CD4-positive, alpha-beta memory T cell (primary cell): ENCODE data around the gene RHOH. TPM values are rescaled to one million over a fixed set of nuclear protein-coding genes. Genes with fewer than 3 reads are reported as not detected.
A peak's percentile ranks its signal among the peaks of the same experiment; 100 is the strongest.

Experiments
- CTCF ChIA-PET: fragments of 350-600 bp; sonication (Branson Sonifier 250); formaldehyde crosslinking; loops from one replicate; lab custom pipeline; 2021; ENCODE audit warnings: inconsistent platforms; ENCODE audit not compliant: partially characterized antibody; lab: Charles Lee
- POLR2A ChIA-PET: fragments of 350-600 bp; sonication (Branson Sonifier 250); formaldehyde crosslinking; loops from one replicate; lab custom pipeline; 2021; ENCODE audit not compliant: partially characterized antibody; lab: Charles Lee
- DNase-seq, 5 donors: peaks; one replicate each; pipeline versions ENCODE4 v3.0.0 to v3.0.0-alpha.2; 2020 to 2022; ENCODE audit warnings: mixed read lengths in 1 of 5
- H3K27ac ChIP-seq: one replicate; pipeline ENCODE4 v1.7.0; 2013; ENCODE audit warnings: low read depth, low read length
- H3K27me3 ChIP-seq: 2 replicates; pipeline ENCODE4 v1.7.0; 2013; ENCODE audit warnings: mild to moderate bottlenecking, low read length, moderate library complexity; ENCODE audit not compliant: insufficient read depth
- H3K36me3 ChIP-seq: 2 replicates; pipeline ENCODE4 v1.7.0; 2013; ENCODE audit warnings: mild to moderate bottlenecking, low read length, moderate library complexity; ENCODE audit not compliant: insufficient read depth
- H3K4me1 ChIP-seq: 2 replicates; pipeline ENCODE4 v1.7.0; 2013; ENCODE audit warnings: mild to moderate bottlenecking, low read length, moderate library complexity; ENCODE audit not compliant: insufficient read depth
- H3K4me3 ChIP-seq, 2 donors: one replicate each; pipeline ENCODE4 v1.7.0; 2013; ENCODE audit warnings: low read length in 2 of 2, mild to moderate bottlenecking in 1 of 2
- H3K9me3 ChIP-seq, 2 donors: one replicate each; pipeline ENCODE4 v1.7.0; 2013; ENCODE audit warnings: low read length in 2 of 2, control low read depth in 1 of 2; ENCODE audit not compliant: control insufficient read depth in 1 of 2
- H3K27ac Mint-ChIP-seq, 7 donors: one replicate each; pipeline ENCODE4 v1.8.0; 2020 to 2021; ENCODE audit warnings: mixed read lengths in 7 of 7, mild to moderate bottlenecking in 6 of 7, inconsistent platforms in 3 of 7, moderate library complexity in 3 of 7
- H3K27me3 Mint-ChIP-seq, 2 donors: one replicate each; pipeline ENCODE4 v1.8.0; 2020 to 2021; ENCODE audit warnings: mixed read lengths in 2 of 2
- H3K36me3 Mint-ChIP-seq, 2 donors: one replicate each; pipeline ENCODE4 v1.8.0; 2020 to 2021; ENCODE audit warnings: mixed read lengths in 2 of 2, inconsistent platforms in 1 of 2, mild to moderate bottlenecking in 1 of 2
- H3K4me1 Mint-ChIP-seq, 4 donors: one replicate each; pipeline ENCODE4 v1.8.0; 2020 to 2021; ENCODE audit warnings: mixed read lengths in 4 of 4, mild to moderate bottlenecking in 1 of 4
- H3K4me3 Mint-ChIP-seq, 8 donors: one replicate each; pipeline ENCODE4 v1.8.0; 2020 to 2021; ENCODE audit warnings: mixed read lengths in 8 of 8, mild to moderate bottlenecking in 7 of 8, moderate library complexity in 6 of 8, inconsistent platforms in 3 of 8
- H3K9me3 Mint-ChIP-seq, 8 donors: one replicate each; pipeline ENCODE4 v1.8.0; 2020 to 2021; ENCODE audit warnings: mixed read lengths in 8 of 8, mild to moderate bottlenecking in 5 of 8, inconsistent platforms in 3 of 8, moderate library complexity in 1 of 8
- intact Hi-C: fragments of 100-400 bp; cut with micrococcal nuclease; formaldehyde crosslinking; loops from one replicate; pipeline ENCODE4 v1.15.1; 2023
- polyA plus RNA-seq, 2 donors: library from polyadenylated mRNA; unstranded; fragments of 300-500 nt; fragmentation: Illumina TruSeq; gene quantifications; one replicate each; pipeline ENCODE4 v1.2.3, GENCODE V29; 2021
- total RNA-seq, 2 experiments: library from RNA; stranded (reverse); gene quantifications; one replicate each; pipeline ENCODE4 v1.2.3, GENCODE V29; 2021

The RHOH gene
- total and polyA plus RNA-seq, 4 experiments from 2014 or later: 198 to 486 (median 233) TPM

- Histone ChIP-seq H3K9me3 (no peaks in the 10 kb centered on the region), H3K4me3 (peak overlapping the region in 1 of 2 donors; percentile 2), H3K4me1 (peaks cover 97% of the 10 kb centered on the region), H3K27ac (peak overlapping the region; percentile 68), H3K36me3 (peaks cover 41% of the 10 kb centered on the region), H3K27me3 (no peaks in the 10 kb centered on the region)
- peak overlapping the region in 7 of 8 donors; percentile 62 to 90 (median 80) for H3K4me3 Mint-ChIP-seq
- intact Hi-C loops: no loop called here
- no peaks in the 10 kb centered on the region for H3K27me3 Mint-ChIP-seq
- peak overlapping the region; percentile 91 to 100 (median 97) for H3K27ac Mint-ChIP-seq
- H3K4me1 Mint-ChIP-seq: peaks cover 73 to 96% (median 82%) of the 10 kb centered on the region in 4 donors
- peaks cover 0 to 1% (median 0%) of the 10 kb centered on the region in 8 donors for H3K9me3 Mint-ChIP-seq
- DNase-seq: no peak
- H3K36me3 Mint-ChIP-seq: peaks cover 37 to 80% of the 10 kb centered on the region in 2 donors
- ChIA-PET CTCF (interaction anchor here (1.5 kb wide), 1 partner anchor 92 kb away, joined by 6 read pairs; no protein-coding TSS in a partner anchor), POLR2A (interaction anchor here (1.6 to 41.1 kb wide), 4 partner anchors 12 to 41 kb away, joined by 5 to 1182 read pairs (median 13); partner anchors contain the start of gene RHOH)
Measured at GRCh38 chr4:40243386-40243948, 46.6 kb downstream of the RHOH start.

GRCh38 chr4:40244606-40245005, 47.8 kb downstream of the RHOH start:
- peaks cover 74 to 96% (median 83%) of the 10 kb centered on the region in 4 donors for H3K4me1 Mint-ChIP-seq
- Histone ChIP-seq H3K4me1 (peaks cover 96% of the 10 kb centered on the region), H3K27ac (peak overlapping the region; percentile 68), H3K9me3 (no peaks in the 10 kb centered on the region), H3K36me3 (peaks cover 39% of the 10 kb centered on the region), H3K27me3 (no peaks in the 10 kb centered on the region), H3K4me3 (peak overlapping the region in 1 of 2 donors; percentile 5)
- intact Hi-C loops: loop anchor here (5.0 kb wide), 1 partner anchor 38 kb away; no protein-coding TSS in a partner anchor
- peaks cover 0 to 1% (median 0%) of the 10 kb centered on the region in 8 donors for H3K9me3 Mint-ChIP-seq
- ChIA-PET CTCF (interaction anchor here (0.7 to 1.6 kb wide), 3 partner anchors 14 to 65 kb away, joined by 3 to 5 read pairs (median 4); no protein-coding TSS in a partner anchor), POLR2A (interaction anchor here (1.0 to 41.1 kb wide), 8 partner anchors 8 to 62 kb away, joined by 3 to 1182 read pairs (median 4); partner anchors contain the start of gene RHOH)
- H3K27ac Mint-ChIP-seq: peak overlapping the region; percentile 92 to 100 (median 96)
- H3K27me3 Mint-ChIP-seq: no peaks in the 10 kb centered on the region
- H3K4me3 Mint-ChIP-seq: peak overlapping the region in 7 of 8 donors; percentile 23 to 81 (median 51)
- DNase-seq: no peak
- H3K36me3 Mint-ChIP-seq: peaks cover 37 to 70% of the 10 kb centered on the region in 2 donors

- Histone ChIP-seq H3K4me3 (no peak overlapping the region), H3K27ac (peak overlapping the region; percentile 68), H3K36me3 (peaks cover 39% of the 10 kb centered on the region), H3K9me3 (no peaks in the 10 kb centered on the region), H3K27me3 (no peaks in the 10 kb centered on the region), H3K4me1 (peaks cover 94% of the 10 kb centered on the region)
- no peak for DNase-seq
- Mint-ChIP-seq H3K27ac (peak overlapping the region; percentile 90 to 100 (median 96)), H3K4me3 (peak overlapping the region in 5 of 8 donors; percentile 42 to 80 (median 58)), H3K36me3 (peaks cover 33 to 63% of the 10 kb centered on the region in 2 donors), H3K9me3 (peaks cover 0 to 1% (median 0%) of the 10 kb centered on the region in 8 donors), H3K27me3 (no peaks in the 10 kb centered on the region), H3K4me1 (peaks cover 72 to 96% (median 81%) of the 10 kb centered on the region in 4 donors)
- CTCF ChIA-PET: interaction anchor here (0.7 to 1.6 kb wide), 7 partner anchors 15 to 74 kb away, joined by 3 to 5 read pairs (median 4); no protein-coding TSS in a partner anchor
- intact Hi-C loops: loop anchor here (5.0 kb wide), 1 partner anchor 37 kb away; no protein-coding TSS in a partner anchor
- POLR2A ChIA-PET: interaction anchor here (0.6 to 41.1 kb wide), 10 partner anchors 8 to 72 kb away, joined by 3 to 1182 read pairs (median 4); partner anchors contain the start of gene RHOH
Measured at GRCh38 chr4:40245550-40245949, 48.7 kb downstream of the RHOH start.

GRCh38 chr4:40246011-40246900, 49.4 kb downstream of the RHOH start:
- Mint-ChIP-seq H3K27me3 (no peaks in the 10 kb centered on the region), H3K36me3 (peaks cover 33 to 59% of the 10 kb centered on the region in 2 donors), H3K9me3 (peaks cover 0 to 1% (median 0%) of the 10 kb centered on the region in 8 donors), H3K4me3 (peak overlapping the region in 7 of 8 donors; percentile 19 to 75 (median 58)), H3K4me1 (peaks cover 71 to 96% (median 80%) of the 10 kb centered on the region in 4 donors), H3K27ac (peak overlapping the region; percentile 80 to 100 (median 96))
- intact Hi-C loops: loop anchor here (2.0 to 5.0 kb wide), 4 partner anchors 13 to 95 kb away; no protein-coding TSS in a partner anchor
- Histone ChIP-seq H3K27ac (peak overlapping the region; percentile 68), H3K36me3 (peaks cover 39% of the 10 kb centered on the region), H3K9me3 (no peaks in the 10 kb centered on the region), H3K4me3 (no peak overlapping the region), H3K4me1 (peaks cover 96% of the 10 kb centered on the region), H3K27me3 (no peaks in the 10 kb centered on the region)
- POLR2A ChIA-PET: interaction anchor here (0.6 to 41.1 kb wide), 6 partner anchors 9 to 71 kb away, joined by 3 to 1182 read pairs (median 4); partner anchors contain the start of gene RHOH
- no peak for DNase-seq
- CTCF ChIA-PET: interaction anchor here (0.8 to 1.6 kb wide), 7 partner anchors 17 to 74 kb away, joined by 3 to 5 read pairs (median 5); no protein-coding TSS in a partner anchor

- Mint-ChIP-seq H3K4me3 (peak overlapping the region in 7 of 8 donors; percentile 19 to 75 (median 58)), H3K27ac (peak overlapping the region; percentile 80 to 100 (median 96))
Measured at GRCh38 chr4:40246938-40247337, 50.1 kb downstream of the RHOH start.

GRCh38 chr4:40247350-40247749, 50.5 kb downstream of the RHOH start:
- POLR2A ChIA-PET: interaction anchor here (0.7 to 41.1 kb wide), 20 partner anchors 8 to 191 kb away, joined by 3 to 1182 read pairs (median 4); partner anchors contain the start of gene RHOH
- peak overlapping the region in 7 of 8 donors; percentile 19 to 75 (median 58) for H3K4me3 Mint-ChIP-seq
- H3K27ac ChIP-seq: peak overlapping the region; percentile 68
- no peak overlapping the region for H3K4me3 ChIP-seq
- peaks cover 0 to 1% (median 0%) of the 10 kb centered on the region in 8 donors for H3K9me3 Mint-ChIP-seq
- H3K4me1 ChIP-seq: peaks cover 88% of the 10 kb centered on the region
- peak overlapping the region; percentile 80 to 100 (median 96) for H3K27ac Mint-ChIP-seq
- CTCF ChIA-PET: interaction anchor here (0.9 to 2.5 kb wide), 18 partner anchors 9 to 96 kb away, joined by 3 to 38 read pairs (median 4); no protein-coding TSS in a partner anchor
- H3K36me3 ChIP-seq: peaks cover 35% of the 10 kb centered on the region
- H3K27me3 Mint-ChIP-seq: no peaks in the 10 kb centered on the region
- H3K36me3 Mint-ChIP-seq: peaks cover 33 to 48% of the 10 kb centered on the region in 2 donors
- no peaks in the 10 kb centered on the region for H3K9me3 ChIP-seq
- intact Hi-C loops: loop anchor here (1.0 to 5.0 kb wide), 5 partner anchors 15 to 97 kb away; no protein-coding TSS in a partner anchor
- H3K4me1 Mint-ChIP-seq: peaks cover 65 to 92% (median 74%) of the 10 kb centered on the region in 4 donors
- peak; percentile 66 to 82 (median 69) for DNase-seq
- no peaks in the 10 kb centered on the region for H3K27me3 ChIP-seq

More at GRCh38 chr4:40246938-40247337, 50.1 kb downstream of the RHOH start:
- peaks cover 33 to 52% of the 10 kb centered on the region in 2 donors for H3K36me3 Mint-ChIP-seq
- peaks cover 69 to 96% (median 78%) of the 10 kb centered on the region in 4 donors for H3K4me1 Mint-ChIP-seq
- H3K4me1 ChIP-seq: peaks cover 92% of the 10 kb centered on the region
- ChIA-PET CTCF (interaction anchor here (0.9 to 2.5 kb wide), 14 partner anchors 8 to 95 kb away, joined by 3 to 38 read pairs (median 4); no protein-coding TSS in a partner anchor), POLR2A (interaction anchor here (0.7 to 41.1 kb wide), 15 partner anchors 11 to 191 kb away, joined by 3 to 1182 read pairs (median 5); partner anchors contain the start of gene RHOH)
- H3K36me3 ChIP-seq: peaks cover 39% of the 10 kb centered on the region
- intact Hi-C loops: loop anchor here (1.0 to 5.0 kb wide), 5 partner anchors 14 to 96 kb away; no protein-coding TSS in a partner anchor
- peaks cover 0 to 1% (median 0%) of the 10 kb centered on the region in 8 donors for H3K9me3 Mint-ChIP-seq
- no peak for DNase-seq
- no peaks in the 10 kb centered on the region for H3K27me3 ChIP-seq
- H3K9me3 ChIP-seq: no peaks in the 10 kb centered on the region
- no peak overlapping the region for H3K4me3 ChIP-seq
- peak overlapping the region; percentile 68 for H3K27ac ChIP-seq
- H3K27me3 Mint-ChIP-seq: no peaks in the 10 kb centered on the region
